GM18498 (cell line): ENCODE results near the gene DNAH7.
"Not testable (repeated sequence)": the region's sequence is repeated elsewhere in the genome, so short reads cannot be mapped to it uniquely, and the experiment has no call there.

ENCODE experiments used
- ATAC-seq: cut with Tn5 transposase; IDR thresholded peaks from one replicate; pipeline ENCODE4 v1.9.1; 2021; ENCODE audit warnings: mild to moderate bottlenecking, moderate library complexity; ENCODE audit not compliant: unreplicated experiment

The DNAH7 gene

DNA sequence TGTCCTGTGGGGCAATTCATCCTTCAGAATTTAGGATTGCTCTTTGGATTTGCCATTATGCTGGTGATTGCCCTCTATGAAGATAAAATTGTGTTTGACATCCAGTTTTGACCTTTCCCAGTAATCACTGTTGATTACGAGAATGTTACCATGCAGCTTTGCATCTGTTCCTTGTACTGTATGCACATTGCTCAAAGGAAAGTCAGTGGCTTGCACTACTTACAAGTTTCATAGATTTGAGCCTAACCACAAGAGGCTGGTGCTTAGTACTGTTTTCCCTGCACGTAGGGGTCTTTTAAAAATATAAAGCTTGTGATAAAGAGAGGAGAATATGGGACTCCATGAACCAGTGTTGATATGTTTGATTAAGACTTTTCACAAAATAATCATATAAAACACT, 333.7 kb downstream of the DNAH7 start:
- no peak for ATAC-seq

DNA sequence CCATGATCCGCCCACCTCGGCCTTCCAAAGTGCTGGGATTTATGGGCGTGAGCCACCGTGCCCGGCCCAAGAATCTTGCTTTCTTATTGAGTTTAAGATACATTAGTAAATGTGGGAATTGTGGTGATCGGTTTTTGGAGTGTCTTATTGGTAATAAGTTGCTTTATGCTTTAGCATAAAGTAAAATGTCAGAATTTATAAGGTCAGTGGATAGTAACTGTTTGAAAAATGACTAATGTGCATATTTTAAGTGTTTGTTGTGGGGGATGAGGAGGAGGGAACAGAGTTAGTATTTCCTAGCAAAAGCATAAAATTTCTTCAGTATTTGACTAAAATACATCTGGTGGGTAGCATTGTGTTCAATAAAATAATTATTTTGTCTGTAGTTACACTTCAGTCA, 334.2 kb downstream of the DNAH7 start:
- ATAC-seq = no peak

DNA sequence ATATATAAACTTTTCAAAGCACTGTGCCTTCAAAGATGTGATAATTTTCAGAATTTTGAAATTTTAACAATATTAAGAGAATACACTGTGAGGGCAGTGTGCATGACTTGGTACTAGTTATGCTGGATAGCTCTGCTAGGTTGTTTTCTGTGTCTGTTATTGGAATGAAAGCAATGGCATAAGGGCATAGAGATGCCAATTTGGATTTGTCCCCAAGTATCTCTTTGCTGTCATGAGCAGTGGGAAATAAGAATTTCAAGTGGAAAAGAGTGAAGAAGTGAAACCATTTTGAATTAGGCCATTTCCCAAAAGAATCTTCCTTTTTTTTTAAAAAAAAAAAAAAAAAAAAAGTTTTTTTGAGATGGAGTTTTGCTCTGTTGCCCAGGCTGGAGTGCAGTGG, 334.8 kb downstream of the DNAH7 start:
- no peak for ATAC-seq

DNA sequence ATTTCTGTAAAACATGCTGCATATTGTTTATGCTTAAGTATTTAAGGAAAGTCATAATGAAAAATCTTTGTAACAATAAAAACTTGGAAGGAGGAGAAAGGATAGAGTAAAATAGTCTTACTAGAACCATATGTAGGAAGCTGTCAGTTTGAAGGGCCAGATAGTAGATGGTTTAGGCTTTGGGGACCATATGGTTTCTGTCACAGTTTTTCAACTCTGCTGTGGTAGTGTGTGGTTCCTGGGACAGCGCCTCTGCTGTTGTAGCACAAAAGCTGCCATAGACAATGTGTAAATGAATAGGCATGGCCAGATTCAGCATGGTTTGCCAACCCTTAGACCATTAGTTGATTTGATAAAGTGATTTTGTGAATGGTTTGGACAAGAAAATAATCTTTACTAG, 336.1 kb downstream of the DNAH7 start:
- ATAC-seq = no peak

DNA sequence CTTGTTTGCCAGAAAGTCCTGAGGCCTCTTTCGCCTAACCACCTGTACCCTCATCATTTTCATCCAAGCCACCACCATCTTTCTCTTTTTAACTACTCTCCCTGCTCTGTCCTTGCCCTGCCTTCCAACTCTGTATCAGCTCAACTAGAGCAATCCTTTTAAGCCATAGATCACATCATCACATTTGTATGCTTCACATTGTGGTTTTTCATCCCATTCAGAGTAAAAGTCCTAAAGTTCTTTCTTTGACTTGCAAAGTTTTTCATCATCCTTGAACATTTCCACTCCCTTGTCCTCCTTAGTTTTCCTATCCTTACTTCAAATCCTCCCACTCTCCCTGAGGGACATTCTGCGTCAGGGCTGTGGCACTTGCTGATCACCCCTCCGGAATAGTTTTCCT, 337.7 kb downstream of the DNAH7 start:
- ATAC-seq = no peak

DNA sequence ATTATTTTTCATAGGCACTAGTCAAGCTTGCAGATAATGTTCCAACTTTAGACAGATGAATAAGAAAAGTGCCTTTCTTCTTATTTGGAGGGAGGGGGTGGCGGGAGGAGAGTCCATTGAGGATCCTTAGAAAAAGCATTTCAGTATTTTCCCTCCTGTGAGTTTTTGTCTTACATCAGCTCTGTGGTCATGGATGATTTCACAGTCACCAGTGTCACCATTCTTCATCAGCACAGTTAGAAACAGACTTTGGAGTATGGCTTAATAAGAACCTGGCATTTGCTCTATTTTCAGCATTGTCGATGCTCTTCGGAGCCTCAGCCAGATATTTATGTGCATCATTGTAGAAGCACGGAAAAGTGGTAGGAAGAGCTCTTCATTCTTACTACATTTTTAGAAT, 341.5 kb downstream of the DNAH7 start:
- no peak for ATAC-seq

DNA sequence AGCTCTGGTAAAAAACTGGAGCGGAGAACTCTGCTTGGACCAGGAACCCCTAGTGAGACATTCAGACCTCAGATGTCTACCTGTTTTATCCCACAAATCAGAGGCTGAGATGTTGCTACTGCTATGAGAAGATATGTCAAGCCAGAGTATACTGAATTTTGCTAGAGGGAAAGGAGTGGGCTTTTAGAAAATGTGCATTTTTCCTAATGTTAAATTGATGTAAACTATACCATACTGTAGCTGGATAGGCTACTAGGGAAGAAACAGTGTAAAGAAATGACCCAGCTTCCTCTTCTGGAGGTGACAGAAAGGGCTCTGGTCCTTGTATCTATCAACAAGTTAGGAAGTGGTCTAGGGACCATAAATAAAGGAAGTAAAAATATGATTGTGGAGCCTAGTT, 346.6 kb downstream of the DNAH7 start:
- no peak for ATAC-seq

DNA sequence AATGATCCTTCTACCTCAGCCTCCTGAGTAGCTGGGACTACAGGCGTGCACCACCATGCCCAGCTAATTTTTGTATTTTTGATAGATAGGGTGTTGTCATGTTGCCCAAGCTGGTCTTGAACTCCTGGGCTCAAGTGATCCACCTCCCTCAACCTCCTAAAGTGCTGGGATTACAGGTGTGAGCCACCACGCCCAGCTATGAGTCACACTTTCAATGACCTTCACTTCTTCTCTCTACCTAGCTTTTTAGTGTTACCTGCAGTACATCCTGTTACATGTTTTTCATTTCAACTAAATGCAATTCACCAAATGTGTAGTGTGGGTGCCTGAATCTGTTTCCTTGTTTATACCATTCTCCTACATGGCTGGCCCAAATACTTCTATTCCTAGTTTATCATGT, 347.6 kb downstream of the DNAH7 start:
- no peak for ATAC-seq

DNA sequence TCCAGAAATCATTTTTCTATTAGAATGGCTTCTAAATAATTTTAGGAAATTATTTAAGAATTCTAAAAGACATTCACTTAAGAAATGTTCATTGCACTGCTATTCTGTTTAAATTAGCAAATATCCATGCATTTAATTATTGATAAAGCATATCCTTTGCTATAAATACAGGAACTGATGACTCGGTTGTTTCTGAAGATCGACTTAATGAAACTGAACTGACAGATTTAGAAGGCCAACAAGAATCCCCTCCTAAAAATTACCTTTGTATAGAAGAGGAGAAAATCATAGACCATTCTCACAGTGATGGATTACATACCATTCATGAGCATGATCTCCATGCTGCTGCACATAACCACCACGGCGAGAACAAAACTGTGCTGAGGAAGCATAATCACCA, 352.2 kb downstream of the DNAH7 start:
- no peak for ATAC-seq

DNA sequence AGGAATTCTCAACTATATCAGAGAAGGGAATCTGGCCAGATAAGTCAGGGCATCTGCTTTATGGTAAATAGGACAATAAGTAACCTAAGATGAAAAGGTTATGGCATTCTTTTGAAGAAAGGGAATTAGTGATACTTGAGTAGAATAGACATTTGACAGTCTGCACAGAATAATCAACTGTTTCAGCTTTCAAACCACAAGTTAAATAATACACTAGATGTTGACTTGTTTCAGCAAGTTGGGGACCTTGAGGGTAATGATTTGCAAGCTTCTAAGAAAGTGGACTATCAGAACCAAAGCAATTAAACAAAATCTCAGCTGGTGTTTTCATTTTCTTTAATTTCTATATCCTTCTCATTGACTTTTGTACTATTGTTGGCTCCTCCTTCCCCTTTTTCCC, 357.2 kb downstream of the DNAH7 start:
- ATAC-seq = no peak

DNA sequence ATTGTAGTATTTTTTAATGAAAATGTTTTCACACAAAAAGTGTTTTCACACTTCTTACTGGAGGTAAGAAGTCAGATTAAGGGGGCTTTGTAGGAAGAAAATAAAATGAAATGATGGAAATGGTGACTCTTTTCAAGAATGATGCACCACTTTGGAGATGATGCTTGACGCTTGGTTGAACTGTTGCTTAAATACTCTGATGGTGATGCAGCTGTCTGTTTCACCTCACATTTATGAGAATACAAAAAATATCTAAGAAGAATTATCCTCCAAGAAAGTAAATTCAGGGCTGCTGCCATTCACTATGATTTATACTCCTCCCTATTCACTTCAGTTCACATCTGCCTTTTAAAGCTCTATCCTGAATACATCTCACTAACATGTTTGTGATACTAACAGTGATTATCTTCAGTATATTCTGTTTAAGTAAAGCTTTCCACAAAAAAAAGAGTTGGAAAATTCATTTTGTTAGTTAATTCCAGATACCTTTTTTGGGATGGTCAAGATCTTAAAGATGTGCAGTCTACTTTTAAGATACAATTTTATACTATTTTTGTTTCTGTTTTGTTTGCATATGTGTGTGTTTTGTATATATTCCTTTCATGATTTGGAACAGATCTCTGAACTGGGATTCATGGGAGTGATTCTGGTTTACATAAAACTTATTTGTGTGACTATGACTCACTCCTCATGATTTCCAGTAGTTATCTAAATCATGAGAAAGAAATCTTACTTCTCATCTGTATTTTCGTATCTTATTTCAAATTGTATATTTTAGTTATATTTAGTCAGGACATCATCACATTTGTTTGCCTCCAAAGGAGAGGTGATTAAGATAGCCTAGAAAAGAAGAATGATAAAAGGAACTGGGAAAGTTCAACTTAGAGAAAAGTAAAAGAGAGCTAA, 358.5 kb downstream of the DNAH7 start:
- ATAC-seq = no peak

DNA sequence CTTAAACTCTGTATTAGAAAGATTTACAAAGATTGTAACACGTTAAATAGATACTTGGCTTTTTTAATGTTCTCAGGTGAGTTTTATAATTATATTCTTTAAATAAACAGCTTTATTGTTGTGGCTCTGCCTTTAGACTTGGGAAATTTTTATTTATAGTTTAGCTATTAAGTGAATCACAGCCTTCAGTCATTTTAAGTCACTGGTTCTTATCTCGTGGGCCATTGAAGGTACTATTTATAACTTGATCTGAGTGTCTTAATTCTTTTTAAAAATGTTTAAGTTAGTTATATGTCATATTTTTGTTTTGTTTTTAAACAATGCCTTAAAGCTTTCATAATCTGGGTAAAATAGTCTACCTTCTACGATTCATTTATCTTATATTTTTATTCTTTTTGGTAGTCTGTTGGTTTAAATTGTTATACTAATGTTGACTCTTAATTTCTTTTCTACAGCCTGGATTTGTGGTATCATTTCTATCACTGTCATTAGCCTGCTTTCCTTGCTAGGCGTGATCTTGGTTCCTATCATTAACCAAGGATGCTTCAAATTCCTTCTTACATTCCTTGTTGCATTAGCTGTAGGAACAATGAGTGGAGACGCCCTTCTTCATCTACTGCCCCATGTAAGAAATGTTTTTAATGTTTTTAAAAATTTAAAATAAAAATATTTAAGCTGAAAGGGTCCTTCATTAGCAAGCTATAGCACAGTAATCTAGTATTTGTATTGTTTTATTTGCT, 362.3 kb downstream of the DNAH7 start:
- no peak for ATAC-seq

DNA sequence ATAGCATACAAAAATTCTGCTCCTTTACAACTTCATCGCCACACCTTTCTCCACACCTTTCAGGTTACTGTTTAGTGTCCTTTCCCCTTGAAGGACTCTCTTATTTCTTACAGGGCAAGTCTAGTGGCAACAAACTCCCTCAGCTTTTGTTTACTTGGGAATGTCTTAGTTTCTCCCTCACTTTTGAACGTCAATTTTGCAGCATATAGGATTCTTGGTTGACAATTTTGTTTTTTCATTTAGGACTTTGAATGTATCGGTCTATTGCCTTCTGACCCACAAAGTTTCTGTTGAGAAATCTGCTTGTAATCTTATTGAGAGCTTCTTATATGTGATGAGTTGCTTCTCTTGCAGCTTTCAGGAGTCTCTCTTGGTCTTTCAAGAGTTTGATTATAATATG, 368.2 kb downstream of the DNAH7 start:
- no peak for ATAC-seq

DNA sequence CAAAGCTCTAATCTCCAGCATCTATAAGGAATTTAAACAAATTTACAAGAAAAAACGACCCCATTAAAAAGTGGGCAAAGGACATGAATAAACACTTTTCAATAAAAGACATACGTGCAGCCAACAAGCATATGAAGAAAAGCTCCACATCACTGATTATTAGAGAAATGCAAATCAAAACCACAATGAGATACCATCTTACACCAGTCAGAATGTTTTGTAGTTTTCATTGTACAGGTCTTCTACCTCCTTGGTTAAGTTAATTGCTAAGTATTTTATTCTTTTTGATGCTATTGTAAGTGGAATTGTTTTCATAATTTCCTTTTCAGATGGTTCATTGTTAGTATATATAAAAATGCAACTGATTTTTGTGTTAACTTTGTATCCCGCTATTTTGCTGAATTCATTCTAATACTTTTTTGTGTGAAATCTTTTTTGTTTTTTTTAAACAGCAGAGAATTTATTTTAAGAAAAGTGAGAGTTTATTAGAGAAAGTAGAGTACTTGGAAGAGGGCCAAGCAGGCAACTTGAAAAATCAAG, 370.9 kb downstream of the DNAH7 start:
- no peak for ATAC-seq

DNA sequence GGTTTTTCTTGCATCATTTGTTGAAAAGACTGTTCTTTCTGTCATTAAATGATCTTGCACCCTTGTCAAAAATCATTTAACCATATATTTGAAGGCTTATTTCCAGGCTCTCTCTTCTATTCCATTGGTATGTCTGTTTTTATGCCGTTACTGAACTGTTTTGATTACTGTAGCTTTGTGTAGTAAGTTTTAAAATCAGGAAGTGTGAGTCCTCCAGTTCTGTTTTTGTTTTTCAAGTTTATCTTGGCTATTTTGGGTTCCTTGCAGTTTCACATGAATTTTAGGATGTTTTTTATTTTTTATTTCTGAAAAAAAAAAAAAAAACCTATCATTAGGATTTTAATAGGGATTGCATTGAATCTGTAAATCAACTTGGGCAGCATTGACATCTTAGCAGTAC, 372.6 kb downstream of the DNAH7 start:
- ATAC-seq = no peak

DNA sequence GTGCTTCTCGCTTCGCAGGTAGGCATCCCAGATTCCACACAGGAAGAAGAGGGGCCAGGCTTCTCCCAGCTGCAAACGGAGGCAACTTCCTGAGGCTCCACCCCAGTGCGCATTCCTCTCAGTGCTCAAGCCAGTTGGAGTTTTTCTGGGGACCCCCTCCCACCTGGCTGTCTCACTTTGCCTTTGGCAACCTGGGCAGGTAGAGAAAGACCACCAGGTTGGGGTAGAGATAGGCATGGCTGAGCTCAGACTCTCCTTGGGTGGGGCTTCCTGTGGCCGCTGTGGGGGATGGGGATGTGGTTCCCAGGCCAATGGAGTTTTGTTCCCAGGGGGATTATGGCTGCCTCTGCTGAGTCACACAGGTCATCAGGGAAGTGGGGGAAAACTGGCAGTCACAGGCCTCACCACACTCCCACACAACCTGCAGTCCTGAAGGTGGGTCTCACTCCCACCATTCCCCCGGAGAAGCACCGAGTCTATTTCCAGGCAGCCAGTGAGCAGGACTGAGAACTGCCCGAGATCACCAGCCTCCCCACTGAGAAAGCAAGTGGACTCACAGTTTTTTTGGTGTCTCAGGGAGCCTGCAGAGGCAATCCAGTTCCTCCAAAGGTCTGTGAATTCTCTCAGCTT, 373.5 kb downstream of the DNAH7 start:
- no peak for ATAC-seq

DNA sequence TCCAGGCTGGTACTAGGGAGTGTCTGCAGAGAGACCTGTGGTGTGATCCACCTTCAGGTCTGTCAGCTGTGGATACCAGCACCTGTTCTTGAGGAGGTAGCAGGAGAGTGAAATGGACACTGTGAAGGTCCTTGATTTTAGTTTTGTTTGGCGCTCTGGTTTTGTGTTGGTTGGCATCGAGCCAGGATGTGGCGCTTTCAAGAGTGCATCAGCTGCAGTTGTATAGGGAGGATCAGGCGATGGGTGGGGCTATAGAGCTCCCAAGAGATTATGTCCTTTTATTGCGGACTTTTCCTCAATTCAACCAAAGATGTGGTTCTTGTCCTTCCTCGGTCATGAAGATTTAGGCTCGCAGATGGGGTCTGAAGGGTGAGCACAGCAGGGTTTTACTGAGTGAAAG, 374.1 kb downstream of the DNAH7 start:
- no peak for ATAC-seq

DNA sequence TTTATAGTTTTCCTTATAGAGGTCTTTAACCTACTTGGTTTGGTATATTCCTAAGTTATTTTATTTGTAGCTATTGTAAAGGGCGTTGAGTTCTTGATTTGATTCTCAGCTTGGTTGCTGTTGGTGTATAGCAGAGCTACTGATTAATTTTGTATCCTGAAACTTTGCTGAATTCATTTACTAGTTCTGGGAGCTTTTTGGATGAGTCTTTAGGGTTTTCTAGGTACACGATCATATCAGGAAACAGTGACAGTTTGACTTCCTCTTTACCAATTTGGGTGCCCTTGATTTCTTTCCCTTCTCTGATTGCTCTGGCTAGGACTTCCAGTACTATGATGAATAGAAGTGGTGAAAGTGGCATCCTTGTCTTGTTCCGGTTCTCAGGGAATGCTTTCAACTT, 376.1 kb downstream of the DNAH7 start:
- ATAC-seq = not testable (repeated sequence)
